Suprapubic skin (tissue), 3 donors: Measurements from ENCODE around the gene STK25.

ENCODE experiments used
- EP300 ChIP-seq: sonication (generic); formaldehyde crosslinking; IDR thresholded peaks from one replicate; pipeline ENCODE4 v1.6.1; 2017; ENCODE audit warnings: antibody characterized with exemption
- TF ChIP-seq, protein P1 (sequence below), 2 donors: fragments of 200-600 bp in 1 of 2; fragments of 450-650 bp in 1 of 2; sonication (generic) in 1 of 2; IDR thresholded peaks; one replicate each; pipeline ENCODE4 v1.5.1; 2016 to 2019; ENCODE audit warnings: antibody characterized with exemption in 2 of 2, mild to moderate bottlenecking in 1 of 2, moderate library complexity in 1 of 2

DNA sequence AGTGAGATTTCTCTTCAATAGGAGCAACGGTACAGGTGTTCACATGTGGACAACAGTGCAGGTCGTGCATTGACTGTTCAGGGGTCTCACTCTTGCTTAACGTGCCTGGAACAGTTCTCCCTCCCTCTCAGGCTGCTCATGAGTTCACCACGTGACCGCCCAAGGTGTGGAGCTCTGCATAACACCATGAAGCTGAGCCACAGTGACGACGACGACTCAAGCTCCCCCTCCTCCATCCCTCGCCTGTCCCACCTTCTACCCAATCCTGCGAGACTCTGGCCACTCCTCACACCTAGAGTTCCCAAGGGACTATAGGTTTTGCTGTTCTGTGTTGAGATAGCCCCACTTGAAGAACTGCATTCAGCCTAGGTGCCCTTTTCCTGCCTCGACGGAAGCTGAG lies 42.8 kb downstream of the STK25 start:
- TF ChIP-seq, protein P1, sequence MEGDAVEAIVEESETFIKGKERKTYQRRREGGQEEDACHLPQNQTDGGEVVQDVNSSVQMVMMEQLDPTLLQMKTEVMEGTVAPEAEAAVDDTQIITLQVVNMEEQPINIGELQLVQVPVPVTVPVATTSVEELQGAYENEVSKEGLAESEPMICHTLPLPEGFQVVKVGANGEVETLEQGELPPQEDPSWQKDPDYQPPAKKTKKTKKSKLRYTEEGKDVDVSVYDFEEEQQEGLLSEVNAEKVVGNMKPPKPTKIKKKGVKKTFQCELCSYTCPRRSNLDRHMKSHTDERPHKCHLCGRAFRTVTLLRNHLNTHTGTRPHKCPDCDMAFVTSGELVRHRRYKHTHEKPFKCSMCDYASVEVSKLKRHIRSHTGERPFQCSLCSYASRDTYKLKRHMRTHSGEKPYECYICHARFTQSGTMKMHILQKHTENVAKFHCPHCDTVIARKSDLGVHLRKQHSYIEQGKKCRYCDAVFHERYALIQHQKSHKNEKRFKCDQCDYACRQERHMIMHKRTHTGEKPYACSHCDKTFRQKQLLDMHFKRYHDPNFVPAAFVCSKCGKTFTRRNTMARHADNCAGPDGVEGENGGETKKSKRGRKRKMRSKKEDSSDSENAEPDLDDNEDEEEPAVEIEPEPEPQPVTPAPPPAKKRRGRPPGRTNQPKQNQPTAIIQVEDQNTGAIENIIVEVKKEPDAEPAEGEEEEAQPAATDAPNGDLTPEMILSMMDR (IDR thresholded peaks at IDR 0.05): no peak
- TF ChIP-seq EP300: no peak
